SK-N-SH treated with all-trans-retinoic acid at 6 μM for 48 hours (cell line): ENCODE data around the gene PNMT.

Experiments
- ATAC-seq: fragments of 200-7000 bp; cut with Tn5 transposase; 3 replicates; pipeline ENCODE4 v1.9.1; 2020; ENCODE audit warnings: mild to moderate bottlenecking, moderate library complexity
- ARNTL ChIP-seq: fragments of 450-650 bp; formaldehyde crosslinking; IDR thresholded peaks from 2 replicates; pipeline ENCODE4 v1.5.0; 2020; ENCODE audit warnings: low read depth, mild to moderate bottlenecking, moderate library complexity, borderline replicate concordance
- BACH2 ChIP-seq: fragments of 250-450 bp; sonication (Bioruptor Pico); IDR thresholded peaks from 2 replicates; pipeline ENCODE4 v1.9.0; 2021; ENCODE audit warnings: mild to moderate bottlenecking, borderline replicate concordance
- CSDC2 ChIP-seq: fragments of 250-450 bp; sonication (Bioruptor Pico); IDR thresholded peaks from 2 replicates; pipeline ENCODE4 v1.5.0; 2020; ENCODE audit warnings: mild to moderate bottlenecking, moderate library complexity
- ESRRG ChIP-seq: fragments of 250-450 bp; sonication (Bioruptor Pico); IDR thresholded peaks from 2 replicates; pipeline ENCODE4 v1.6.1; 2021; ENCODE audit warnings: mild to moderate bottlenecking
- GLIS3 ChIP-seq: fragments of 250-450 bp; sonication (Bioruptor Pico); IDR thresholded peaks from 2 replicates; pipeline ENCODE4 v1.5.0; 2020; ENCODE audit warnings: mild to moderate bottlenecking, moderate library complexity
- ISL1 ChIP-seq: fragments of 250-450 bp; sonication (Bioruptor Pico); IDR thresholded peaks from 2 replicates; pipeline ENCODE4 v2.1.2; 2022; ENCODE audit warnings: mild to moderate bottlenecking, moderate library complexity
- OSR1 ChIP-seq: fragments of 250-450 bp; sonication (Bioruptor Pico); IDR thresholded peaks from 2 replicates; pipeline ENCODE4 v1.8.0; 2022; ENCODE audit warnings: moderate library complexity, mild to moderate bottlenecking, inconsistent platforms
- PATZ1 ChIP-seq: fragments of 250-450 bp; sonication (Bioruptor Pico); IDR thresholded peaks from 2 replicates; pipeline ENCODE4 v1.8.0; 2020; ENCODE audit warnings: mild to moderate bottlenecking, moderate library complexity, borderline replicate concordance
- POU6F1 ChIP-seq: fragments of 250-450 bp; sonication (Bioruptor Pico); IDR thresholded peaks from 2 replicates; pipeline ENCODE4 v1.8.0; 2021; ENCODE audit warnings: low read depth, mild to moderate bottlenecking, moderate library complexity, borderline replicate concordance
- PPARA ChIP-seq: fragments of 250-450 bp; sonication (Bioruptor Pico); IDR thresholded peaks from 2 replicates; pipeline ENCODE4 v1.5.0; 2020; ENCODE audit warnings: mild to moderate bottlenecking, borderline replicate concordance
- RARB ChIP-seq: fragments of 250-450 bp; sonication (Bioruptor Pico); IDR thresholded peaks from 2 replicates; pipeline ENCODE4 v1.8.0; 2021; ENCODE audit warnings: mild to moderate bottlenecking, moderate library complexity
- SNAI2 ChIP-seq: fragments of 250-450 bp; sonication (Bioruptor Pico); IDR thresholded peaks from 2 replicates; pipeline ENCODE4 v1.5.0; 2020; ENCODE audit warnings: mild to moderate bottlenecking, moderate library complexity
- TCF4 ChIP-seq: fragments of 250-450 bp; sonication (Bioruptor Pico); IDR thresholded peaks from 2 replicates; pipeline ENCODE4 v1.8.0; 2021; ENCODE audit warnings: mild to moderate bottlenecking, moderate library complexity, borderline replicate concordance
- TOX ChIP-seq: fragments of 250-450 bp; sonication (Bioruptor Pico); IDR thresholded peaks from 2 replicates; pipeline ENCODE4 v1.8.0; 2021; ENCODE audit warnings: mild to moderate bottlenecking, moderate library complexity, borderline replicate concordance
- ZC3H10 ChIP-seq: fragments of 250-450 bp; sonication (Bioruptor Pico); IDR thresholded peaks from 2 replicates; pipeline ENCODE4 v1.5.1; 2021; ENCODE audit warnings: mild to moderate bottlenecking, moderate library complexity
- ZFP3 ChIP-seq: fragments of 250-450 bp; sonication (Bioruptor Pico); IDR thresholded peaks from 2 replicates; pipeline ENCODE4 v1.5.0; 2020; ENCODE audit warnings: mild to moderate bottlenecking, moderate library complexity
- ZFP30 ChIP-seq: fragments of 450-650 bp; formaldehyde crosslinking; IDR thresholded peaks from 2 replicates; pipeline ENCODE4 v1.5.0; 2022; ENCODE audit warnings: mild to moderate bottlenecking, moderate library complexity
- ZNF565 ChIP-seq: fragments of 450-650 bp; formaldehyde crosslinking; conservative IDR thresholded peaks from 2 replicates; pipeline ENCODE4 v1.5.0; 2020; ENCODE audit warnings: low read depth, mild to moderate bottlenecking, moderate library complexity
- ZNF70 ChIP-seq: fragments of 450-650 bp; formaldehyde crosslinking; IDR thresholded peaks from 2 replicates; pipeline ENCODE4 v1.5.0; 2020; ENCODE audit warnings: mild to moderate bottlenecking, moderate library complexity
- ZNF8 ChIP-seq: fragments of 450-650 bp; formaldehyde crosslinking; IDR thresholded peaks from 2 replicates; pipeline ENCODE4 v1.5.0; 2020; ENCODE audit warnings: mild to moderate bottlenecking, moderate library complexity
- TF ChIP-seq, protein P1 (sequence below): fragments of 250-450 bp; sonication (Bioruptor Pico); IDR thresholded peaks from 2 replicates; pipeline ENCODE4 v1.5.1; 2020; ENCODE audit warnings: low read depth, mild to moderate bottlenecking, moderate library complexity
- TF ChIP-seq, protein P2 (sequence below): fragments of 250-450 bp; sonication (Bioruptor Pico); IDR thresholded peaks from 2 replicates; pipeline ENCODE4 v1.5.0; 2020; ENCODE audit warnings: mild to moderate bottlenecking, moderate library complexity
- TF ChIP-seq, protein P3 (sequence below): fragments of 250-450 bp; sonication (Bioruptor Pico); IDR thresholded peaks from 2 replicates; pipeline ENCODE4 v1.5.1; 2021; ENCODE audit warnings: mild to moderate bottlenecking, moderate library complexity

PNMT gene

DNA sequence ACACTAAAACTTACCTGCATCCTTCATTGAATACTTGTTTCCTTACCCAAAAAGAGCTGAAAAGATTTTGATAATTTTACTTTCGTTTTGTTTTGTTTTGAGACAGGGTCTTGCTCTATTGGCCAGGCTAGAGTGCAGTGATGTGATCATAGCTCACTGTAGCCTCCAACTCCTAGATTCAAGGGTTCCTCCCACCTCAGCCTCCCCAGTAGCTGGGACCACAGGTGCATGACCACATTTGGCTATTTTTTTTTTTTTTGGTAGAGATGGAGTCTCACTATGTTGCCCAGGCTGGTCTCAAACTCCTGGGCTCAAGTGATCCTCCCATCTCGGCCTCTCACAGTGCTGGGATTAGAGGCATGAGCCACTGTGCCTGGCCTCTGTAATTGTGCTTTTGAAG, 13.1 kb upstream of the PNMT start:
- no peak for ATAC-seq
- no peak for TF ChIP-seq TCF4 (CRISPR knock-in tag)
- no peak for TF ChIP-seq PATZ1 (CRISPR knock-in tag)
- no peak for TF ChIP-seq RARB (CRISPR knock-in tag)
- TF ChIP-seq ZFP3 (CRISPR knock-in tag) = no peak
- no peak for TF ChIP-seq ZC3H10 (CRISPR knock-in tag)
- no peak for TF ChIP-seq ZNF70
- no peak for TF ChIP-seq TOX
- no peak for TF ChIP-seq ZNF565
- TF ChIP-seq, protein P1, sequence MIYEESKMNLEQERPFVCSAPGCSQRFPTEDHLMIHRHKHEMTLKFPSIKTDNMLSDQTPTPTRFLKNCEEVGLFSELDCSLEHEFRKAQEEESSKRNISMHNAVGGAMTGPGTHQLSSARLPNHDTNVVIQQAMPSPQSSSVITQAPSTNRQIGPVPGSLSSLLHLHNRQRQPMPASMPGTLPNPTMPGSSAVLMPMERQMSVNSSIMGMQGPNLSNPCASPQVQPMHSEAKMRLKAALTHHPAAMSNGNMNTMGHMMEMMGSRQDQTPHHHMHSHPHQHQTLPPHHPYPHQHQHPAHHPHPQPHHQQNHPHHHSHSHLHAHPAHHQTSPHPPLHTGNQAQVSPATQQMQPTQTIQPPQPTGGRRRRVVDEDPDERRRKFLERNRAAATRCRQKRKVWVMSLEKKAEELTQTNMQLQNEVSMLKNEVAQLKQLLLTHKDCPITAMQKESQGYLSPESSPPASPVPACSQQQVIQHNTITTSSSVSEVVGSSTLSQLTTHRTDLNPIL (CRISPR knock-in tag) = no peak
- TF ChIP-seq, protein P2, sequence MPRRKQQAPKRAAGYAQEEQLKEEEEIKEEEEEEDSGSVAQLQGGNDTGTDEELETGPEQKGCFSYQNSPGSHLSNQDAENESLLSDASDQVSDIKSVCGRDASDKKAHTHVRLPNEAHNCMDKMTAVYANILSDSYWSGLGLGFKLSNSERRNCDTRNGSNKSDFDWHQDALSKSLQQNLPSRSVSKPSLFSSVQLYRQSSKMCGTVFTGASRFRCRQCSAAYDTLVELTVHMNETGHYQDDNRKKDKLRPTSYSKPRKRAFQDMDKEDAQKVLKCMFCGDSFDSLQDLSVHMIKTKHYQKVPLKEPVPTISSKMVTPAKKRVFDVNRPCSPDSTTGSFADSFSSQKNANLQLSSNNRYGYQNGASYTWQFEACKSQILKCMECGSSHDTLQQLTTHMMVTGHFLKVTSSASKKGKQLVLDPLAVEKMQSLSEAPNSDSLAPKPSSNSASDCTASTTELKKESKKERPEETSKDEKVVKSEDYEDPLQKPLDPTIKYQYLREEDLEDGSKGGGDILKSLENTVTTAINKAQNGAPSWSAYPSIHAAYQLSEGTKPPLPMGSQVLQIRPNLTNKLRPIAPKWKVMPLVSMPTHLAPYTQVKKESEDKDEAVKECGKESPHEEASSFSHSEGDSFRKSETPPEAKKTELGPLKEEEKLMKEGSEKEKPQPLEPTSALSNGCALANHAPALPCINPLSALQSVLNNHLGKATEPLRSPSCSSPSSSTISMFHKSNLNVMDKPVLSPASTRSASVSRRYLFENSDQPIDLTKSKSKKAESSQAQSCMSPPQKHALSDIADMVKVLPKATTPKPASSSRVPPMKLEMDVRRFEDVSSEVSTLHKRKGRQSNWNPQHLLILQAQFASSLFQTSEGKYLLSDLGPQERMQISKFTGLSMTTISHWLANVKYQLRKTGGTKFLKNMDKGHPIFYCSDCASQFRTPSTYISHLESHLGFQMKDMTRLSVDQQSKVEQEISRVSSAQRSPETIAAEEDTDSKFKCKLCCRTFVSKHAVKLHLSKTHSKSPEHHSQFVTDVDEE (CRISPR knock-in tag) = no peak
- no peak for TF ChIP-seq BACH2 (CRISPR knock-in tag)
- no peak for TF ChIP-seq ZFP30
- TF ChIP-seq SNAI2 = no peak
- no peak for TF ChIP-seq CSDC2
- no peak for TF ChIP-seq ESRRG (CRISPR knock-in tag)
- no peak for TF ChIP-seq GLIS3 (CRISPR knock-in tag)
- no peak for TF ChIP-seq ZNF8 (CRISPR knock-in tag)
- TF ChIP-seq ISL1 (CRISPR knock-in tag) = no peak
- TF ChIP-seq, all 23 proteins: peak for 0

- TF ChIP-seq PPARA (CRISPR knock-in tag) (no peak), PATZ1 (CRISPR knock-in tag) (no peak), ESRRG (CRISPR knock-in tag) (no peak), TOX (no peak), ZC3H10 (CRISPR knock-in tag) (no peak), ZFP30 (no peak), ZNF70 (no peak), OSR1 (CRISPR knock-in tag) (no peak), TCF4 (CRISPR knock-in tag) (no peak)
- TF ChIP-seq, protein P3, sequence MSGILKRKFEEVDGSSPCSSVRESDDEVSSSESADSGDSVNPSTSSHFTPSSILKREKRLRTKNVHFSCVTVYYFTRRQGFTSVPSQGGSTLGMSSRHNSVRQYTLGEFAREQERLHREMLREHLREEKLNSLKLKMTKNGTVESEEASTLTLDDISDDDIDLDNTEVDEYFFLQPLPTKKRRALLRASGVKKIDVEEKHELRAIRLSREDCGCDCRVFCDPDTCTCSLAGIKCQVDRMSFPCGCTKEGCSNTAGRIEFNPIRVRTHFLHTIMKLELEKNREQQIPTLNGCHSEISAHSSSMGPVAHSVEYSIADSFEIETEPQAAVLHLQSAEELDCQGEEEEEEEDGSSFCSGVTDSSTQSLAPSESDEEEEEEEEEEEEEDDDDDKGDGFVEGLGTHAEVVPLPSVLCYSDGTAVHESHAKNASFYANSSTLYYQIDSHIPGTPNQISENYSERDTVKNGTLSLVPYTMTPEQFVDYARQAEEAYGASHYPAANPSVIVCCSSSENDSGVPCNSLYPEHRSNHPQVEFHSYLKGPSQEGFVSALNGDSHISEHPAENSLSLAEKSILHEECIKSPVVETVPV (CRISPR knock-in tag) = no peak
- TF ChIP-seq, protein P1 (CRISPR knock-in tag) = no peak
- no peak for ATAC-seq
These were observed 9.9 kb upstream of the PNMT start for GRCh38 chr17:39658346-39658745.

DNA sequence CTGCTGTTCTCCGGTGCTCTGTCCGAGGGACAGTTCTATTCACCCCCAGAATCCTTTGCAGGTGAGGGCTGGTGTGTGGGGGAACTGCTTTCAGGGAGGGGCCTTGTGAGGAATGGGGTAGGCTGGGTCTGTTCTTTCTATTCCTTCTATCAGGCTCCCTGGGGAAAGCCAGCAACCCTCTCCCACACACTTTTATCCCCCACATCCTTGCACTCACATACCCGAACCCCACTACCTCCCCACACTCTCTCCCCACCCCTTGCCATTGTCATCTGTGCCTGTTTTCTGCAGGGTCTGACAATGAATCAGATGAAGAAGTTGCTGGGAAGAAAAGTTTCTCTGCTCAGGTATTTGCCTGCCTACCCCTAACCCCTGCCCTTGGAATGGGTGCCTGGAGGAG, 9.5 kb upstream of the PNMT start:
- ATAC-seq = no peak
- no peak for TF ChIP-seq ZFP30
- TF ChIP-seq ZNF565 = no peak
- no peak for TF ChIP-seq ARNTL (CRISPR knock-in tag)
- no peak for TF ChIP-seq ZFP3 (CRISPR knock-in tag)
- TF ChIP-seq PATZ1 (CRISPR knock-in tag) = no peak
- no peak for TF ChIP-seq SNAI2
- TF ChIP-seq POU6F1 = no peak
- TF ChIP-seq OSR1 (CRISPR knock-in tag) = no peak
- no peak for TF ChIP-seq BACH2 (CRISPR knock-in tag)
- TF ChIP-seq GLIS3 (CRISPR knock-in tag) = no peak
